Esophagus squamous epithelium (tissue), 4 donors: ENCODE results near the gene RCAN1.

ENCODE experiments used
- POLR2A ChIP-seq, 4 donors: fragments of 450-650 bp; IDR thresholded peaks; one replicate each; pipeline ENCODE4 v1.6.1; 2017; ENCODE audit warnings: antibody characterized with exemption in 4 of 4, mild to moderate bottlenecking in 4 of 4, moderate library complexity in 3 of 4
- TF ChIP-seq, protein P1 (sequence below), 6 experiments: fragments of 450-650 bp in 4 of 6; fragments of 200-600 bp in 2 of 6; sonication (generic) in 2 of 6; IDR thresholded peaks; one replicate each; pipeline ENCODE4 v1.5.1; 2016 to 2019; ENCODE audit warnings: antibody characterized with exemption in 6 of 6, mild to moderate bottlenecking in 4 of 6, moderate library complexity in 4 of 6

DNA sequence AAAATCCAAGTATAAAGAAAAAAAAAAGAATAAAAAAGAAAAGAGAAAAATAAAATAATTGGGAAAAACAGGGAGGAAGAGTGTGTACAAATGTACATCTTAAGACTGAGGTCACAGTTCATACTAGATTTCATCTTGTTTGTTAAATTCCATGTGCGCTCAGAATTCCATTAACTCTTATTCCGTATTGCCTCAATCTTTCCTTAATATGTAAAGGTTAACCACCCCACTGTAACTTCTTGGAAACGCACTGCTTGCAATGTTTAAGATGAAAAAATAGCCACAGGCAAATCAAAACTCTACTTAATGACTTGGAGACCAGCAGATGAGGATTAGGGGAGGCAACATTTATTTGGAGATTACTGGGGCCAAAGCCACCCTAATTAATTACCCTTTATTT, 79.0 kb downstream of the RCAN1 start:
- TF ChIP-seq, protein P1, sequence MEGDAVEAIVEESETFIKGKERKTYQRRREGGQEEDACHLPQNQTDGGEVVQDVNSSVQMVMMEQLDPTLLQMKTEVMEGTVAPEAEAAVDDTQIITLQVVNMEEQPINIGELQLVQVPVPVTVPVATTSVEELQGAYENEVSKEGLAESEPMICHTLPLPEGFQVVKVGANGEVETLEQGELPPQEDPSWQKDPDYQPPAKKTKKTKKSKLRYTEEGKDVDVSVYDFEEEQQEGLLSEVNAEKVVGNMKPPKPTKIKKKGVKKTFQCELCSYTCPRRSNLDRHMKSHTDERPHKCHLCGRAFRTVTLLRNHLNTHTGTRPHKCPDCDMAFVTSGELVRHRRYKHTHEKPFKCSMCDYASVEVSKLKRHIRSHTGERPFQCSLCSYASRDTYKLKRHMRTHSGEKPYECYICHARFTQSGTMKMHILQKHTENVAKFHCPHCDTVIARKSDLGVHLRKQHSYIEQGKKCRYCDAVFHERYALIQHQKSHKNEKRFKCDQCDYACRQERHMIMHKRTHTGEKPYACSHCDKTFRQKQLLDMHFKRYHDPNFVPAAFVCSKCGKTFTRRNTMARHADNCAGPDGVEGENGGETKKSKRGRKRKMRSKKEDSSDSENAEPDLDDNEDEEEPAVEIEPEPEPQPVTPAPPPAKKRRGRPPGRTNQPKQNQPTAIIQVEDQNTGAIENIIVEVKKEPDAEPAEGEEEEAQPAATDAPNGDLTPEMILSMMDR (IDR thresholded peaks at IDR 0.05): no peak
- TF ChIP-seq POLR2A (IDR thresholded peaks at IDR 0.05): no peak
